Progenitor cell of endocrine pancreas (in vitro differentiated cells): ENCODE data around the gene DGKB. TPM values are rescaled to one million over a fixed set of nuclear protein-coding genes. Genes with fewer than 3 reads are reported as not detected.

Experiments used
- DNase-seq: peaks from one replicate; pipeline ENCODE4 v3.0.0; 2021; ENCODE audit warnings: low spot score; ENCODE audit not compliant: unreplicated experiment
- H3K27ac Mint-ChIP-seq: 2 replicates; pipeline ENCODE4 v1.8.0; 2021; ENCODE audit warnings: mild to moderate bottlenecking, moderate library complexity, mixed read lengths
- H3K27me3 Mint-ChIP-seq: 2 replicates; pipeline ENCODE4 v1.8.0; 2021; ENCODE audit warnings: mixed read lengths
- H3K36me3 Mint-ChIP-seq: 2 replicates; pipeline ENCODE4 v1.8.0; 2022; ENCODE audit warnings: mixed read lengths; ENCODE audit not compliant: insufficient read depth
- H3K4me1 Mint-ChIP-seq: 2 replicates; pipeline ENCODE4 v1.8.0; 2021; ENCODE audit warnings: low read depth, mixed read lengths
- H3K4me3 Mint-ChIP-seq: 2 replicates; pipeline ENCODE4 v1.8.0; 2021; ENCODE audit warnings: low read depth, mild to moderate bottlenecking, moderate library complexity, mixed read lengths
- H3K9me3 Mint-ChIP-seq: 2 replicates; pipeline ENCODE4 v1.8.0; 2021; ENCODE audit warnings: low read depth, mixed read lengths
- total RNA-seq: library from RNA; stranded (reverse); gene quantifications from 2 replicates; pipeline ENCODE4 v1.2.1, GENCODE V29; 2021
- TF ChIP-seq, protein P1 (sequence below): fragments of 200-600 bp; sonication (generic); IDR thresholded peaks from one replicate; pipeline ENCODE4 v1.5.0; 2021; ENCODE audit warnings: antibody characterized with exemption, mild to moderate bottlenecking; ENCODE audit not compliant: unreplicated experiment

The DGKB gene
- total RNA-seq, 1 donor from 2014 or later, result 0.74 TPM

DNA sequence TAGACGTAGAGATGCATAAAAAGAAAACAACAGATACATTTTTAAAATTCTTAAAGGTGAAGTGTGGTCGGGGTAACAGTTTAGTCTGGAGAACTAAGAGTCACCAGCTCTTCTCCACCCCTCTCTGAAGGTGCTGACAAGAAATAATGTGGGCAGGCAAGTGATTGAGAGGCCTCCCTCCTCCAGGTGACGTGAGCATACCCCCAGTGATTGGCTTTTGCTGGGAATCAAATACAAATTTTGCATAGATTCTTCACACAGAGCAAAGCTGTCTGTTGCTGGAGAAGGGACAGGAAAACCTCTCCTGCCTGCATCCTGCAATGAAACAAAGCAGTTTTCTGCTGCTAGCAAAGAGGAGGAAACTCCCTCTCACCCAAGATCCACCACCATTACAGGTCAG lies 115.0 kb downstream of the DGKB start:
- Mint-ChIP-seq H3K27me3 (peaks cover 3% of the 10 kb centered on the region), H3K9me3 (peaks cover 6% of the 10 kb centered on the region), H3K36me3 (no peaks in the 10 kb centered on the region), H3K4me1 (no peaks in the 10 kb centered on the region), H3K27ac (no peak overlapping the region), H3K4me3 (no peak overlapping the region)
- TF ChIP-seq, protein P1, sequence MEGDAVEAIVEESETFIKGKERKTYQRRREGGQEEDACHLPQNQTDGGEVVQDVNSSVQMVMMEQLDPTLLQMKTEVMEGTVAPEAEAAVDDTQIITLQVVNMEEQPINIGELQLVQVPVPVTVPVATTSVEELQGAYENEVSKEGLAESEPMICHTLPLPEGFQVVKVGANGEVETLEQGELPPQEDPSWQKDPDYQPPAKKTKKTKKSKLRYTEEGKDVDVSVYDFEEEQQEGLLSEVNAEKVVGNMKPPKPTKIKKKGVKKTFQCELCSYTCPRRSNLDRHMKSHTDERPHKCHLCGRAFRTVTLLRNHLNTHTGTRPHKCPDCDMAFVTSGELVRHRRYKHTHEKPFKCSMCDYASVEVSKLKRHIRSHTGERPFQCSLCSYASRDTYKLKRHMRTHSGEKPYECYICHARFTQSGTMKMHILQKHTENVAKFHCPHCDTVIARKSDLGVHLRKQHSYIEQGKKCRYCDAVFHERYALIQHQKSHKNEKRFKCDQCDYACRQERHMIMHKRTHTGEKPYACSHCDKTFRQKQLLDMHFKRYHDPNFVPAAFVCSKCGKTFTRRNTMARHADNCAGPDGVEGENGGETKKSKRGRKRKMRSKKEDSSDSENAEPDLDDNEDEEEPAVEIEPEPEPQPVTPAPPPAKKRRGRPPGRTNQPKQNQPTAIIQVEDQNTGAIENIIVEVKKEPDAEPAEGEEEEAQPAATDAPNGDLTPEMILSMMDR, result no peak
- no peak for DNase-seq

DNA sequence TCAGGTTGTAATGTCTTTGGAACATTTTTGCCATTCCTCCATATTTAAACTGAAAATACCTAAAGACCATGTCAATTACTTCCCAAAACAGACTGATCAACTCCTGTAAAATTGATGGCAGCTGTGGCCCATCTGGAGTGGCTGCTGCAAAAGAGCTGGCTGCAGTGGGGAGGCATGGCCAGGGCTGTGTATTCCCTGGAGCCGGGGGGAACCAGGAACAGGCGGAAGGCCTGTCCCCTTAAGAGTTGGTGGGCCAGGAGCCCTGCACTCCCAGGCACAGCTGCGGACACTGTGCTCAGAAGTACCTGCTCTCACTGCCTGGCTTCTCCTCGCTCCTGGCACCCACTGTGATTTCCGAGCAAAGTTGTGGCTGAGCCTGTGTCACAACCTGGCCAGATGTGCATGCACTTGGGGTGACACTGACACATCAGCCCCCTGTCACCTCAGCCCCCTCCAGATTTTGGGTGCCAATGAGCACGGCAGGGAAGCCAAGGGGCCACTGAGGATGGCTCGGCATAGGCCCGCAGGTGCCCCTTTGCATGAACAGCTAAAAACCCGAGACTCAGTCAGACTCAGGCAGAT lies 116.1 kb downstream of the DGKB start:
- H3K4me1 Mint-ChIP-seq, result no peaks in the 10 kb centered on the region
- no peak overlapping the region for H3K4me3 Mint-ChIP-seq
- H3K9me3 Mint-ChIP-seq, result peaks cover 2% of the 10 kb centered on the region
- H3K36me3 Mint-ChIP-seq, result no peaks in the 10 kb centered on the region
- peaks cover 3% of the 10 kb centered on the region for H3K27me3 Mint-ChIP-seq
- TF ChIP-seq, protein P1, result no peak
- H3K27ac Mint-ChIP-seq, result no peak overlapping the region
- DNase-seq, result no peak

DNA sequence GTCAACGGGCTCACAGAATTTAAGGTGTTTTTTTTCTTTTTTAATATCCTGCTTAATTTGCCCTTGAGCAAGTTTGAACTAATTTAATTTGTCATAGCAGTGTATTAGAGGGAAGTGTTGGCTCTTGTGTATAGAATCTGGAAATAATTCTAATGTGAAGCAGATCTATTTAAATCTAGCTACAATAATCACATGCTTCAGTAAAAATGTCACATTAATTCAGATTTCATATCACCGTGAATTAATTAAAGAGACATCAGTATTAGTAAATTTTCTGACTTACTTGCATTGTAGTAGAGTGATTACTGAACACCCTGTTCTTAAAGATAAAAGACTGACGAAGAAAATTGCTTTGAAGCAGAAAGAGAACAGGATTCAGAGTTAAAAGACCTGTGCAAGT lies 124.7 kb downstream of the DGKB start:
- DNase-seq, result no peak
- TF ChIP-seq, protein P1, result no peak
- no peak overlapping the region for H3K4me3 Mint-ChIP-seq
- H3K4me1 Mint-ChIP-seq, result peaks cover 3% of the 10 kb centered on the region
- H3K36me3 Mint-ChIP-seq, result peaks cover 9% of the 10 kb centered on the region
- no peak overlapping the region for H3K27ac Mint-ChIP-seq
- no peaks in the 10 kb centered on the region for H3K27me3 Mint-ChIP-seq
- peaks cover 19% of the 10 kb centered on the region for H3K9me3 Mint-ChIP-seq

DNA sequence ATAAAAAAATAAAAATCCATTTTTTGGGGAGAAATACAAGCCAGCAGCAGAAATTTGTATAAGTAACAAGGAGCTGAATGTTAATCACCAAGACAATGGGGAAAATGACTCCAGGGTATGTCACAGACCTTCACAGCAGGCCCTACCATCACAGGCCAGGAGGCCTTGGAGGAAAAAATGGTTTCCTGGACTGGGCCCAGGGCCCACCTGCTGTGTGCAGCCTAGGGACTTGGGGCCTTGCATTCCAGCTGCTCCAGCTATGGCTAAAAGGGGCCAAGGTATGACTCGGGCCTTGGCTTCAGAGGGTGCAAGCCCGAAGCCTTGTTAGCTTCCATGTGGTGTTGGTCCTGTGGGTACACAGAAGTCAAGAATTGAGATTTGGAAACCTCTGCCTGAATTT lies 126.3 kb downstream of the DGKB start:
- peaks cover 10% of the 10 kb centered on the region for H3K4me1 Mint-ChIP-seq
- no peak for DNase-seq
- peaks cover 19% of the 10 kb centered on the region for H3K9me3 Mint-ChIP-seq
- no peak overlapping the region for H3K27ac Mint-ChIP-seq
- H3K36me3 Mint-ChIP-seq, result peaks cover 9% of the 10 kb centered on the region
- H3K4me3 Mint-ChIP-seq, result no peak overlapping the region
- TF ChIP-seq, protein P1, result no peak
- no peaks in the 10 kb centered on the region for H3K27me3 Mint-ChIP-seq

DNA sequence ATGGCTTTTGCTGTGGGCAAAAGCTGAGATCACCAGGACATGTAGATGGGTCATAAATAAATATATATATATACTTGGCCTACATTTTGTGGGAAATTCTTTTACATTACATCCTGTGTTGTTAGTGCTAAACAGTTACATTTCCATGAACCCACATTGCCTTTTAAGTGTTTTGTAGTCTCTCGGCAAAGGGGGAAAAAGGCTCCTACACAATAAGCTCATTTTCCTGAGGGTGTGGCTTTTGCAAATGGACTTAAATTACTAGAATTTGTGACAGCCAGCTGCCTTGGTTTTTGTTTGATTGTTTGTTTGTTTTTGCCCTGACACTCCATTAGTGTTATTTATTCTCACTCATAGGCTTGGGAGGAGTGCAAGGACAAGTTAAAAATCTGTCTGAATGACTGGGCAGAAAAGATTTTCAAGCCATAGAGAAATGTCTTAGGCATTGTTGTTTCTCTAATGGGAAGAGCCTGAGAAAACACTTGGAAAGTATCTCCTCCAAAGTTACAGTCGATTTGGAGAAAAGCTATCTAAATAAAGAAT lies 128.8 kb downstream of the DGKB start:
- Mint-ChIP-seq H3K27me3 (no peaks in the 10 kb centered on the region), H3K9me3 (peaks cover 19% of the 10 kb centered on the region), H3K27ac (no peak overlapping the region), H3K4me1 (peaks cover 10% of the 10 kb centered on the region), H3K4me3 (no peak overlapping the region), H3K36me3 (peaks cover 9% of the 10 kb centered on the region)
- no peak for DNase-seq
- TF ChIP-seq, protein P1, result no peak
